GM20000 (cell line): Measurements from ENCODE around the gene RBM44.

Experiments
- DNase-seq: peaks from one replicate; pipeline ENCODE4 v3.0.0; 2012; ENCODE audit warnings: low spot score
- CTCF ChIP-seq: IDR thresholded peaks from 2 replicates; pipeline ENCODE4 v1.5.1; 2012; ENCODE audit warnings: mild to moderate bottlenecking, control low read depth; ENCODE audit errors: extremely low read depth, missing control alignments

The RBM44 gene

GRCh38 chr2:237885111-237885930 lies 86.7 kb downstream of the RBM44 start:
- DNase-seq = no peak

GRCh38 chr2:237885931-237886684 lies 87.5 kb downstream of the RBM44 start:
- no peak for DNase-seq
- TF ChIP-seq CTCF = no peak

More at GRCh38 chr2:237885111-237885930, 86.7 kb downstream of the RBM44 start:
- TF ChIP-seq CTCF = no peak

- no peak for DNase-seq
- TF ChIP-seq CTCF = no peak
Observed at GRCh38 chr2:237886685-237887481, 88.3 kb downstream of the RBM44 start.

GRCh38 chr2:237888389-237888788 lies 89.8 kb downstream of the RBM44 start:
- DNase-seq = no peak

GRCh38 chr2:237889016-237889415 lies 90.4 kb downstream of the RBM44 start:
- no peak for DNase-seq
- TF ChIP-seq CTCF = no peak

More at GRCh38 chr2:237888389-237888788, 89.8 kb downstream of the RBM44 start:
- TF ChIP-seq CTCF = no peak

GRCh38 chr2:237889811-237890210 lies 91.2 kb downstream of the RBM44 start:
- no peak for TF ChIP-seq CTCF

More at GRCh38 chr2:237889811-237890210, 91.2 kb downstream of the RBM44 start:
- DNase-seq = no peak
